Fibroblast of skin of scalp (primary cell): Measurements from ENCODE around the gene ACTN1.

Experiments used
- DNase-seq: peaks from one replicate; pipeline ENCODE4 v3.0.0-alpha.2; 2013

The ACTN1 gene

DNA sequence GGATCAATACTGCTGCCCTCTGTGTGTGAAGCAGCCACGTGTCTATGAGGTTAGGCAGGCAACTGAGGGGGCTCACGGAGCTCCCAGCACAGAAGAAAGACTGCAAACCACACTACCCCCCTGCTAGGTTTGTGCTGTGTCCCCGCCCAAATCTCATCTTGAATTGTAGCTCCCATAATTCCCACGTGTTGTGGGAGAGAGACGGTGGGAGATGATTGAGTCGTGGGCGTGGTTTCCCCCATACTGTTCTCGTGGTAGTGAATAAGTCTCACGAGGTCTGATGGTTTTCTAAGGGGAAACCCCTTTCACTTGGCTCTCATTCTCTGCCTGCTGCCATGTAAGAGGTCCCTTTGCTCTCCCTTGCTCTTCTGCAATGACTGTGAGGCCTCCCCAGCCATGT is 68.6 kb downstream of the ACTN1 start:
- DNase-seq, result peak; percentile 47

DNA sequence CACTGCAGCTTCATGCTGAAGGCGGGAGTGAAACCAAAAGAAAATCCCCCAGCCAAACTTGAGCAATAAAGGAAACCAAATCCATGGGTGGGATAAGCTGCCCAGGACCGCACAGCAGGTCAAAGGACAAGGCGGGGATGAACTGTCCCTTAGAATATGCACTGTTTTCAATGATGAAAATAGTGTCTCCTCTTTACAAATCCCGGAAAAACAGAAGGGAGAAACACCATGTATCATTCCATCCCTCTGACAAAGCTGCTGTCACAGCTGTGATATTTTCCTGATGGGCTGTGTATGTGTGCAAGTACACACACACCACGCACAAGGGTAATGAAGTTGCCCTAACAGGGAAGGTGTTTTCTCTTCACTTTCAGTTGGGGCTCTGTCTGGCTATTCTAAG is 70.3 kb downstream of the ACTN1 start:
- no peak for DNase-seq

- DNase-seq, result no peak
These were observed 70.9 kb downstream of the ACTN1 start for GRCh38 chr14:68908201-68908600.

- DNase-seq, result no peak
These were observed 72.7 kb downstream of the ACTN1 start for GRCh38 chr14:68906439-68906838.

DNA sequence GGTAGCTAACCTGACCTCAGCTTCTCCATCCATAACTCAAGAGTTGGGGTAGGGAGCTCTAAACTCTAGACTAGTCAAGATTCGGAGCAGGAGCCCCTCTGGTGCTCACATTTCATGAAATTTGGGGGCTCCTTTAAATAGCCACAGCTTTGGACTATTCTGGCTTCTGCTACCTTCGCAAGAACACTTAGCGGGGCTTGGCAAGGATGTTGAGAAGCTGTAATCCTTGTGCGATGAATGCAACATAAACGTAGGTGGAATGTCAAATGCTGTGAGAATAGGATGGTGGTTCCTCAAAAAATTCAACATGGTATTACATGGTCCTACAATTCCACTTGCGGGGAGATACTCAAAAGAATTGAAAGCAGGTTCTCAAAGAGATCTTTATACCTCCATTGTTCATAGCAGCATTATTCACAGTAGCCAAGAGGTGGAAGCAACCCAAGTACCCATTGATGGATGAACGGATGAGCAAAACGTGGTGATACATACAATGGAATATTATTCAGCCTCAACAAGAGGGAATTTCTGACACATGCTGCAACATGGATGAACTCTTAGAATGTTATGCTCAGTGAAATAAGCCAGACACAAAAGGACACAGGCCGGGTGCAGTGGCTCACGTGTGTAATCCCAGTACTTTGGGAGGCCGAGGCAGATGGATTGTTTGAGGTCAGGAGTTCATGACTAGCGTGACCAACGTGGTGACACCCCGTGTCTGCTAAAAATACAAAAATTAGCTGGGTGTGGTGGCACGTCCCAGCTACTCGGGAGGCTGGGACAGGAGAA is 73.8 kb downstream of the ACTN1 start:
- DNase-seq, result no peak

DNA sequence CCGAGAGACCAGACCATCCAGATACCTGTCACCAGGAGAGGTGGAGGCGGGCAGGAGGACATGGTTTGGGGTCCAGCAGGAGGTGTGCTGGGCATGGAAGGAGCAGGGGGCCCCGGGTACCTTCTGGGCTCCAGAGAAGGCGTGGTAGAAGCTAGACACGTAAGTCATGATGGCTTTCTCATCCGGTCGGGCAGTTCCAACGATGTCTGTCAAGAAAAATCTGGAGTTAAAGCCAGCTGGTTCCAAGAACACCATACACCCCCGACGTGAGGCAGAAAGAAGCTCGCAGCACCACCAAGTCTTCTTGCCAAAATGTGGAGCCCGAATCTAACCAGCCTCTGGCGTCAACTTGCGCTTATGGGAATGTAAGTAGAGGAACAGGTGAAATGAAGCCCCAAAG is 76.7 kb downstream of the ACTN1 start:
- DNase-seq, result no peak

DNA sequence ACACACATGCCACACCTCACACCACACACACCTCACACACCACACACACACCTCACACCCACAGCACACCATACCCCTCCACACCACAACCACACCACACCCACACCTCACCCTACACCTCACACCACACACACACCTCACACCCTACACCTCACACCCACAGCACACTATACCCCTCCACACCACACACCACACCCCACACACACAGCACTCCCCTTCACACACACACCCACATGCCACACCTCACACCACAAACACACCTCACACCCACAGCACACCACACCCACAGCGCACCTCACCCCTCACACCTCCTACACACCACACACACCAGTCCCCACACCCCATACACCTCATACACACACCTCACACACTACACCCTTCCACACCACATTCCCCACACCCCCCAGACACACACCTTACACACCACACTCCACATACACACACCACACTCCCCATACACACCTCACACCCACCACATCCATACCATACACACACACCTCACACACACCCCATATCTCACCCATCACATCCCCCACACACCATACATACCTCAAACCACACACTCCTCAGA is 80.0 kb downstream of the ACTN1 start:
- no peak for DNase-seq

DNA sequence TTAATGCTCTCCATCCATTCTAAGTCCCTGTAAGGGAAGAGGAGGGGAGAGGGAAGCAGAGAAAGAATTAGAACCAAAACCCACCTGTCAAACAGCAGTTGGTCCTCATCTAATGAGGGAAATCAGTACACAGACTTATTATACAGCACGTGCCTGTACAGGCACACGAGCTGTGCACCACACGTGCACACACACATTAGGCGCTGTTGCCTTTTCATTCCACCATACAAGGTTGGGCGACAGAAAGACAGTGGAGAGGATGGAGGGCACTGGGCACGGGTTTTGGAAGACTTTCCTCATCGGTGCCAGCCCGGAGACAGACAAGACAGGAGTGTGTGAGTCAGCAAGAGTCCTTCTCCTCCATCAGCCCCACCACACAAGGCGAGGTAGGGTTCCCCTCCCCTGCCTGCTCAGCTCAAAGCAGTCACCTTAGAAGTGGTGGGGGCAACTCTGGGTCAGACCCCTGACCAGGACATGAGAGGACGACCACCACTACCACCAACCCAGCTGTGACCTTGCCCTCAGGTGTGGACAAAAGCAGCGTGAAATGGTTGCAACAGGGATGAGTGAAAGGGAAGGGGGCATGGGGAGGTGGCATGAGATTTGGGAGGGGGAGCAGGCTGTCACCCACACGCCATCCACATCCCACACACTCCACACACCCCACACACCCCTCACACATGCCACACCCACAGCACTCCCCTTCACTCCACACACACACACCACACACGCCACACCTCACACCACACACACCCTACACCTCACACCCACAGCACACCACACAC is 80.7 kb downstream of the ACTN1 start:
- no peak for DNase-seq

DNA sequence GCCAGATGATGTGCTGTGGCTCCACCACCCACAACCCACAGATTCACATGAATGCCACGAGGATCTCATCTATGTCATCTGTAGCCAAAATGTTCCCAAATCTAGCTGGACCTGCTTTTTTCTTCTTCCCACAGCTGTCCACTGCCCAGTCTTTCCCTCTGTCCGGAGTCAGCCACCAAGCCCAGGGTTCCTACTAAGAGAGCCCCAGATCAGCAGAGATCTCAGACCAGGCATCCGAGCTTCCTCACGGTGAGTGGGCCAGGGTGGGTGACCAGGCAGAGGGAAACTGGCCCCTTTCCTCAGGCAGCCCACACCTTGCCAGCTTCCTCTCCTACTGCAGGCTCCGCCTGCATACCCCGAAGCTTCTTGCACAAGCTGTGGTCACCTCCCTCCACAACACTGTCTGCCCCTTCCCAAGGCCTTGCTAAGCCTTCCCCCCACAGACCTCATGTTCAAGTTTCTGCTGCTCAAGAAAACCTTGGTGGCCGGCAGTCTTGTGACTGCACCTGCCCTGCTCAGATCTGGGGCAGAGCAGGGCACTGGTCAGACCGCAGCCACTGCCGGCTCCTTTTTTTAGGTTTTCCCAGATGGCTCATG is 81.4 kb downstream of the ACTN1 start:
- DNase-seq, result no peak

GRCh38 chr14:68896132-68896531 is 83.0 kb downstream of the ACTN1 start:
- no peak for DNase-seq

- no peak for DNase-seq
These were observed 84.0 kb downstream of the ACTN1 start for GRCh38 chr14:68894802-68895703.

- DNase-seq, result no peak
These were observed 85.0 kb downstream of the ACTN1 start for GRCh38 chr14:68894123-68894522.

DNA sequence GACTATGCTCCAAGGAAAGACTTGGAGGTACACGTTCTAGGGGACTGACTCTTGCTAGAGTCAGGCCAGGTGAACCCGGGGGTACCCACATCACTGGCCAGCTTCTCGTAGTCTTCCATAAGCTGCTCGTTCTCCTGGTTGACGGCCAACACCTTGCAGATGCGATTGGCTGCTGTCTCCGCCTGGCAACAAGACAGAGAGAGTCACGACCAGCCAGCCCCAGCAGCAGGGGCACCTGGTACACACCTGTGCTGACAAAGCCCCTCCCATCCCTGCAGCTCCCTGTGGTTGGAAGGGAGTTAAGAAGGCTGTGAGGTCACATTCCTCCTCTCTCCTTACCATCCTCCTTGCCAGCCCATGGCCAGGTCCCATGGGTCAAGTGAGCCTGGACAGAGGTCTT is 85.5 kb downstream of the ACTN1 start:
- no peak for DNase-seq

DNA sequence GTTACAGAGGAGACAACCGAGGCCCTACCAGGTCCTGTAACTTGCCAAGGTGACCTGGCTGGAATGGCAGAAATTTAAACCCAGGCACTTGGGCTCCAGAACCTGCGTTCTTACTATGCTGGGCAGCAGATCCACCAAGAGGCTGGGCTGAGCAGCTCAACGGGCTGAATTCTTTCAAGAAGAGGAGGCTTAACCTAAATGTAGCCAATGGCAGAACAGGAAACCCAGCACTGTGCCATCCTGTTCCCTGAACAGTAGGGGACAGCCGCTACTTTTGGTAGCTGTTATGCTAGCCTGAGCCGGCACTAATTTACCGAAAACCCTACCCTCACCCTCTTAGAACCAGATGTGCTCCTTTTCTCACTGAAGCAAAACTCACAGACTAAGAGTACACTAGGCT is 86.1 kb downstream of the ACTN1 start:
- no peak for DNase-seq

GRCh38 chr14:68891851-68892660 is 87.0 kb downstream of the ACTN1 start:
- peak; percentile 68 for DNase-seq

GRCh38 chr14:68890173-68890931 is 88.8 kb downstream of the ACTN1 start:
- no peak for DNase-seq

DNA sequence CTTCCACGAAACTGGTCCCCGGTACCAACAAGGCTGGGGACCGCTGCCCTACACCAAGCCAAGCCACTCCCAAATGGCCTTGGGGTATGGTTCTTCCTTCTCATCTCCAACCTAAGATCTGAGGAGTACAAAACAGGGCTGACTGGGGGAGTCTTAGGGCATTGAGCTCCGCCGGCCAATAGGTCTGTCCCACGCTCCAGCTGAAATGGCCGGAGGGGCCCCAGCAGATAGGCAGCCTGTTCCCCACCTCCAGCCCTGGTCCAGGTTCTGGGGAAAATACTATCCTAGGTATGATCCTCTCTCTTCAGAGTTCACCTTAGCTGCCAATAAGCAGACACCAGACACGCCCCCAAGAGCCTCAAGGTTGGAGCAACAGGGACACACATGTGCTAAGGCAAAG is 90.2 kb downstream of the ACTN1 start:
- no peak for DNase-seq

- DNase-seq, result no peak
These were observed 90.9 kb downstream of the ACTN1 start for GRCh38 chr14:68888025-68888850.

DNA sequence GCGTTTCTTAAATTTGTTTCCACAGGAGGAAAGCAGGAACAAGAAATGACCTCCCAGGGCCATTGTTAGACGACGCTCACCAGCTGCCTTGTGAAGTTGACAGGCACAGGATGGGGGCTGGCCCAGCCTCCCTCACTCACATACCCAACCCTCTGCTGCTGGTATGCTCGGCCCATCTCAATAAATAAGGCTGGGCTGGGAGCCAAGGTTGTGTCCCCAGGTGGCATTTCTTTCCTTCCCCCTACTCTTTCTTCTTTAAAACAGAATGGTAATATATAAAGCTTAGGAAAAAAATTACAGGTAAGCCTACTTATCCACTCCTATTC is 93.0 kb downstream of the ACTN1 start:
- DNase-seq, result no peak
